Middle frontal gyrus (tissue), 1 donor: ENCODE data around the gene SEZ6L2.
"Not testable (repeated sequence)": the region's sequence is repeated elsewhere in the genome, so short reads cannot be mapped to it uniquely, and the experiment has no call there.

Experiments used
- DNase-seq: peaks from one replicate; pipeline ENCODE4 v3.0.0-alpha.2; 2015; ENCODE audit warnings: low spot score; ENCODE audit errors: extremely low spot score

SEZ6L2 gene

DNA sequence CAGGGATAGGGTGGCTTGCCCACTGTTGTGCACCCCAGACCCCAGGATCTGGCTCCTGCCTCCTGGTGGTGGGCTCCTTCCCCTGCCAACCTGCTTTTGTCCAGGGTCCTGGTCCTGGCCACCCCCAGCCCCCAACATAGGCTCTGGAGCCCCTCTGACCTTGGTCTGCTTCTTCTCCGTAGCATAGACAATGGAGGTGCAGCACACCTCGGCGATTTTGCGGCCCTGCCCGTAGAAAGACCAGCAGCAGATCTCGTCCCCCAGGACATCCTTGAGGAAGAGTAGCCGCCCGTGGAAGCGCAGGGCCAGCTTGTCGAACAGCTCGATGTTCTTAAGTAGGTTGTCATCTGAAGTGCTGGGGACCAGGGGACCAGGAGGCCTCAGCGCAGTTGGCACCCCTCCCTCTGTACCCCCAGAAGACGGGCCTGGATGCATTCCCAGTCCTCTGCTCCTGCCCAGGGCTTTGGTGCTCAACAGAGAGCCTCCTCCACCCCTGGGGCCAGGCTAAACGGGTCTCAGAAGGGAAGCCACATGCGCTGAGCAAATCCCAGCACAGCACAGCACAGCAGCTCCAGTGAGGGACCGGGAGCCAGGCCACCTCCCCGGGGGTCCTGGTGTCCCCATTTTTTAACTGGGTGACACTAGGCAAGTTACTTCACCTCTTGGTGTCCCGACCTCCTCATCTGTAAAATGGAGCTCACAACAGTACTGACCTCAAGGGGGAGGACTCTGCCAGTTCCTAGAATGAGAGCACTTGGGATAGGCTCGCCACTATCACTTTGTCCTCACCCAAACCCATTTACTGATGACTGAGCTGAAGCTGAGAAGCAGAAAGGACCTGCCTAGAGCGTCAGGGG lies 11.7 kb upstream of the SEZ6L2 start:
- DNase-seq, result no peak

DNA sequence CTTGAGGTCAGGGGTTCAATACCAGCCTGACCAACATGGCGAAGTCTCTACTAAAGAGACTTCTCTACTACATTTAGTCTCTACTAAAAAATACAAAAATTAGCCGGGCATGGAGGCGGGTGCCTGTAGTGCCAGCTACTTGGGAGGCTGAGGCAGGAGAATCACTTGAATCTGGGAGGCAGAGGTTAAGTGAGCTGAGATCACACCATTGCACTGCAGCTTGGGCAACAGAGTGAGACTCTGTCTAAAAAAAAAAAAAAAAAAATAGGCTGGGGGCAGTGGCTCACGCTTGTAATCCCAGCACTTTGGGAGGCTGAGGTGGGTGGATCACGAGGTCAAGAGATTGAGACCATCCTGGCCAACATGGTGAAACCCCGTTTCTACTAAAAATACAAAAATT lies 10.5 kb upstream of the SEZ6L2 start:
- DNase-seq, result not testable (repeated sequence)

DNA sequence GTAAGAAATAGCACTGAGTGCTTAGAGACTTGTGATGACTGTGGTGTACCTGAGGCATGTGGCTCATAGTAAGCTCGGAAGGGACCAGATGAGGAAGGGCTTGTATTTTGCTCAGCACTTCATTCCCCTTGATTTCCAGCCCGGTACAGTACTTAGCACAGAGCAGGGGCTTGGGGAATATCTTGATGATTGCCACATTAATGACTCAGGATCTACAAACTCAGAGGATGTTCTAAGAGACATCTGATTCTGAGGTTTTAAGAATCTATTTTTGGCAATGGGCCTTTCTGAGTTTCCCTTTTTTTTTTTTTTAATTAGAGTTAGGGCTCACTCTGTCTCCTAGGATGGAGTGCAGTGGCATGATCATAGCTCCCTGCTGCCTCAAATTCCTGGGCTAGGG lies 10.0 kb upstream of the SEZ6L2 start:
- no peak for DNase-seq

DNA sequence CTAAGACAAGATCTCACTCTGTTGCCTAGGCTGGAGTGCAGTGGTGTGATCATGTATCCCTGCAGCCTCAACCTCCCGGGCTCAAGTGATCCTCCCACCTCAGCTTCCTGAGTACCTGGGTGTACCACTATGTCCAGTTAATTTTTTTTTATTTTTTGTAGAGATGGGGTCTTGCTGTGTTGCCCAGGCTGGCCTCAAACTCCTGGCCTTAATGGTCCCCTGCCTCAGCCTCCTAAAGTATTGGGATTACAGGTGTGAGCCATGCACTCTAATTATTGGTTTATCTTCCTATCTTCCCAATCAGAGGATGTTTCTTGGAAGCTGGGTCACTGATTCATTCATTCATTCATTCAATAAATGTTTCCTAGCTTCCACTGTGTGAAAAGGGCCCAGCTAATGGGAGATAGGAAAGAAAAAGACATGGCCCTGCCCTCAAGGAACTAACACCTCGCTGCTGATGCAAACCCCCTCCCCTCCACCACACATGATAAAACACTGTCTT lies 9.4 kb upstream of the SEZ6L2 start:
- DNase-seq, result no peak

DNA sequence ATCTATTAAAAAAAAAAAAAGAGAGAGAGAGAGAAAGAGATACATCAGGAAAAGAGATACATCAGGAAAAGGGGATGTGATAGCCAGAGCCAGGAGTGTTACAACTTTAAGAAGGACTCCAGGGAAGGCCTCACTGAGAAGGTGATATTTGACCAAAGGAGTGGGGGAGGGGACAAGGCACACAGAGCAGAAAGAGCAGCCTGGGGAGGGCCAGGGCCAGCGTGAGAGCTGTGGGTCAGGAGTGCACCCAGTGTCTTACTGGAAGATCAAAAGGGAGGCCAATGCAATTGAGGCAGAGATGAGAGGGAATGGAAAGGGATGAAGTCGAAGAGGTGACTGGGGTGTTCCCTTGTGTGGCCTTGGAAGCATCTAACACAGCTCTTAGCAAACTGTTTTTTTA lies 8.6 kb upstream of the SEZ6L2 start:
- DNase-seq, result no peak

DNA sequence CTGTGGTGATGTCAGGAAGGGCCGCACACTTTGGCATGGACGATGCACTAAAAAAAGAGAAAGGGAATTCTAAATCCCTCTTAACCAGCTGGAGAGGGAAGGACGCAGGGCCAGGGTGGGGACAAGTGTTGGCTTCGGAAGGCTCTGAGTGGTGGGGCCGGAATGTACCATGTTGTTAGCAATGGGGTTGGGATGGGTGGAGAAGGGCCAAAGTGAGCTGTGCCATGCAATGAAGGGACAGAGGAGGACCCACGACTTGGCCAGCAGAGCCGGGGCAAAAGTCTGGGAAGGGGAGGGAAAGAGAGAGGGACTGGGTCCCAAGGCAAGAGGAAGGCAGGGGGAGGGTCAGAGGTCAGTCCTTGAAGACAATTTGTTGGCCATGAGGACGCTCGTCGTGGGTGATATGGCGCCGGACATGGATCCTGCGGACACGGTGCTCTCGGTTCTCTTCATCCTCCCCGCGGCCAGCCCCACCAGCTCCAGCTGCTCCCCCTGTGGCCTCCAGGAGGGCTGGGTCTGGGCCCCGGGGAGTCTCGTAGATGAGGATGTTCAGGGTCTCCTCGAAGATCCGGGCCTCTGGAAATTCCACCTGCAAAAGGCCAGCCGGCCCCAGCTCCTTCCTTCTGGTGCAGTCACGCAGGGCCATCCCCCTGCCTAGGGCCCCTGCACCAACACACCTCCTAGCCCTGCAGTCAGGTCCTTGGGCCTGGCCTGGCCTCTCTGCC lies 7.3 kb upstream of the SEZ6L2 start:
- no peak for DNase-seq

DNA sequence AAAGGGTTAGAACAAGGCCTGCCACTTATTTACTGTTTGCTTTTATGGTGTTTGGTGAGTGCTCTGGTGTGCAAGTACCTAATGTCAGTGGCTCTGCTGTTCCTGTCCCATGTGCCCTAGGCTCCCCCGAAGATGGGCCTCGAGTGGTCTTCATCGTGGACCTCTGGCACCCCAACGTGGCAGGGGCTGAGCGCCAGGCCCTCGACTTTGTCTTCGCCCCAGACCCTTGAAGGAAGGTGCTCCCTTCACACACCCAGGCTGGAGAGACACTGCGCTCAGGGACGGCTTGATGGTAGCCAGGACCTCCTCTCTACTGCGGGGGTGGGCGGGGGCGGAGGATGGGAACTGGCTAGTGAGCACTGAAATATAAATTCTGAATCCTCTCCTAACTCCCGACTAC lies 6.3 kb upstream of the SEZ6L2 start:
- DNase-seq, result no peak

DNA sequence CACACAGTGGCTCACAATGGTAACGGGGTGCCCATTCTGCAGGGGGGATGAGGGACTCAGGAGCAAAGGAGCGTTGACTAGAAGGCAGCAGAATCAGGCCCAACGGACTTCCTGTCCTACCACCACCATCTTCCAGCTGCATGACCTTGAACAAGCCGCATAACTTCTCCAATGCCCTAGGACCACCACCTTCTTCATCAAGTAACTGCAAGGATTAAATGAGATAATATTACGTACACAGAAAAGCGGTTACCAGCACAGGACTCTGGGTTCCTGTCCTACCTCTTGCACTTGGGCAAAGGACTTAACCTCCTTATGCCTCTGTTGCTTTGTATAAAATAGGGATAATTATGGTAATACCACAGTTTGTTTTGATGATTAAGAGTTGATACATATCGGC lies 5.6 kb upstream of the SEZ6L2 start:
- no peak for DNase-seq

DNA sequence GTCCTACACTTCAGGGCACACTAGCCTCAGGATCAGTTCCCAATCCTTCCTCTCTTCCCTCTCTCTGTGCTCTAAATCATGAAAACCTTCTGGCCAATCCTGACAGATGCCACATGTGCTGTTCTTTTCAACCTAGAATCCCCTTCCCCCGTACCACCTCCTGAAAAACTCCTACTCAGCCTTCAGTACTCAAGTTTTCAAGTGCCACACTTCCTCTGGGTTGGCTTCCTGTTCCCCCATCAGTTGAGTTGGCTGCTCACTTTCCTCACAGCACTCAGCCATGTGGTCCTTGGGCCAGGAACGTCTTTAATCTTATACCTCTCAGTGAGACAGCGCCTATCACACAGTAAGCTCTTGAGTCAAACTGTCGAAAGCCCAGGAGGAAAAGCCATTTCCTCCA lies 4.2 kb upstream of the SEZ6L2 start:
- DNase-seq, result no peak

DNA sequence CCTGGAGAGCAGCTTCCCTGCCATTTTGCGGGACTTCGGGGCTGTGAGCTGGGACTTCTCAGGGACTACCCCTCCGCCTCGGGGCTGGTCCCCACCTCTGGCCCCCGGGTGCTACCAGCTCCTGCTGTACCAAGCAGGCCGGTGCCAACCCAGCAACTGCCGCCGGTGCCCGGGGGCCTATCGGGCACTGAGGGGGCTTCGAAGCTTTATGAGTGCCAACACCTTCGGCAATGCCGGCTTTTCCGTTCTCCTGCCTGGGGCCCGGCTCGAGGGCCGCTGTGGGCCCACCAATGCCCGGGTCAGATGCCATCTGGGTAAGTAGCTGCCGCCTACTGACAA lies 2.2 kb upstream of the SEZ6L2 start:
- no peak for DNase-seq

DNA sequence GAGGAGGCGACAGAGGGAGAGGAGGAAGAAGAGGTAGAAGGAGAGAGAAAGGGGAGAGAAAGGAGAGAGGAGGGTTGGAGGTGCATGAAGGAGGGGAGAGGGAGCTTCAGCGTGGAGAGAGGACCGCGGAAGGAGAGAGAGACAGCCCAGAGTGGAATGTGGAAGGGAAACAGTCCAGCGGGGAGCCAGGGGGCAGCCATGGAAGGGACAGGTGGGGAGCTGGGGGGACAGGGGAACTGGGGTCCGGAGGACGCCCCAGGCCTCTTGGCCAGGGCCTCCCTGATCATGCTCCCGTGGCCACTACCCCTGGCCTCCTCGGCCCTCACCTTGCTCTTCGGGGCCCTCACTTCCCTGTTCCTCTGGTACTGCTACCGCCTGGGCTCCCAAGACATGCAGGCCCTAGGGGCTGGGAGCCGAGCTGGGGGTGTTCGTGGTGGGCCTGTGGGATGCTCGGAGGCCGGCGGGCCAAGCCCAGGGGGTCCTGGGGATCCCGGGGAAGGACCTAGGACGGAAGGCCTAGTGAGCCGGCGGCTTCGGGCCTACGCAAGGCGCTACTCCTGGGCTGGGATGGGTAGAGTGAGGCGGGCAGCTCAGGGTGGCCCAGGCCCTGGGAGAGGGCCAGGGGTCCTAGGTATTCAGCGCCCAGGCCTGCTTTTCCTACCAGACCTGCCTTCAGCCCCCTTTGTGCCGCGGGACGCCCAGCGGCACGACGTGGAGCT lies 1.7 kb upstream of the SEZ6L2 start:
- no peak for DNase-seq

DNA sequence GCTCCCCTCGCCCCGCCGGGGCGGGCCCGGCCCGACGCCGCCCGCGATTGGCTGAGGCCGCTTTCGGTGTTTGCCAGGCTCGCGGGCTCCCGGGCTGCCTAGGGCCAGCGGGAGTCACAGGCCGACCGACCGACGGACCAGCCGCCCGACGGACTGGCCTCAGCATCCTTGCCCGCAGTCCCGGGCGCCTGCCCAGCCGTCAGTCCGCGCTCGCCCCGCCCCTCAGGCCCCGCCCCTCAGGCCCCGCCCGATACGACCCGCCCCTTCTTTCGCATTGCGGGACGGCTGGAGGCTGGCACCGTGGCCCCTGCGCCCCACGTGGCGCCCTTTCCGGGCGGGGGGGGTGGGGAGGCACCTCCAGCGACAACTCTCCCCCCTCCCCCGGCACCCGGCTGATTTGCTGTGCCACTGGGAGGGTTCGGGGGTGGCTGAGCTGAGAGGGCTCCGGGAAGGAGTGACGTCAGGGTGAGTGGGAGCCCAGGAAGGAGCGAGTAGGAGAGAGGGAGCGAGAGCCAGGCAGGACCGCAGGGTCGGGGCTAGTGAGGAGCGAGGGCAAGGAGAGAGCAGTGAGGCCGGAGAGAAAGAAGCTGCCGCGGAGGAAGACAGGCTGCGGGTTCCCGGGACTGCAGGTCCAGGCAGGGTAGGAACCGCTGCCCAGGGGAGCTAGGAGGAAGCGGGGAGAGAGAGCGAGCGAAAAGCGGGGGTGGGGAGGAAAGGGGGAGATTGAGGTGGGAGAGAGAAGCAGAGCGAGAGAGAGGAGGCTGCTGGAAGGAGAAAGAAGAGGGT lies 945 bp upstream of the SEZ6L2 start, which contains the start of gene ASPHD1:
Gene ASPHD1, plus strand, starts transcription at position 387 of the 786 bp plus-strand sequence. CDS start 484 bp downstream, outside the sequence.
- peak; percentile 76 for DNase-seq

DNA sequence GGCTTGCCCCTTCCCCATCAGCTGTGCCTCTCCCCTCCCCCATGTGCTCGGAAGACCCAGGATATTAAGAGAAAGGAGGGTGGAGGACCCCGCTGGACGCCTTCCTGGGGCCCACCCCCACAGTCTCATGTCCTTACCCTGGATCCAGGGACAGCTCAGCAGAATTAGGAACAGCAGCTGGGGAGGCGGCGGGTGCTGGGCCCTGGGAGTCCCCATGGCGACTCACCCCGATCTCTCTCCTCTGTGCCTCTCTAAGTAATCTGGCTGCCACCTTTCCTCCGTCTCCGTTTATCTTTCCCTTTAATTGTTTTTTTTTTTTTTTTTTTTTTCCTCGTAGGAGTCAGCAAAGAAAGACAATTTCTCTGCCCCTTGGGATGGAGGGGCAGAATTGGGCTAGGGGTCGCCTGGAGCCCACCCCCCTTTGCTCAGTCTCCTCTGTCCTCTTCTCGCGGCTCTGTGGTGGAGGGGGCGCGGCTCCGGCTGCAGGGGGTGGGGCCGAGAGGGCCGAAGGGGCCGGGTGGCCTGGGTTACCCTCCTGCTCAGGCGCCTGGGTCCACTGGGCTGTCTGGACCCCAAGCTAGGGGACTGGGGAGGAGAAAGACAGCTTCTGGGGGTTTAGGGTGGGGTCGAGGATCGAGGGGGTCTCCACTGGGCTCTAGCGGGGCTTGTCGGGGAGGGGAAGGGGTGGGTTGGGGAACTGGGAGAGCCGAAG lies 390 bp downstream of the SEZ6L2 start:
- no peak for DNase-seq

DNA sequence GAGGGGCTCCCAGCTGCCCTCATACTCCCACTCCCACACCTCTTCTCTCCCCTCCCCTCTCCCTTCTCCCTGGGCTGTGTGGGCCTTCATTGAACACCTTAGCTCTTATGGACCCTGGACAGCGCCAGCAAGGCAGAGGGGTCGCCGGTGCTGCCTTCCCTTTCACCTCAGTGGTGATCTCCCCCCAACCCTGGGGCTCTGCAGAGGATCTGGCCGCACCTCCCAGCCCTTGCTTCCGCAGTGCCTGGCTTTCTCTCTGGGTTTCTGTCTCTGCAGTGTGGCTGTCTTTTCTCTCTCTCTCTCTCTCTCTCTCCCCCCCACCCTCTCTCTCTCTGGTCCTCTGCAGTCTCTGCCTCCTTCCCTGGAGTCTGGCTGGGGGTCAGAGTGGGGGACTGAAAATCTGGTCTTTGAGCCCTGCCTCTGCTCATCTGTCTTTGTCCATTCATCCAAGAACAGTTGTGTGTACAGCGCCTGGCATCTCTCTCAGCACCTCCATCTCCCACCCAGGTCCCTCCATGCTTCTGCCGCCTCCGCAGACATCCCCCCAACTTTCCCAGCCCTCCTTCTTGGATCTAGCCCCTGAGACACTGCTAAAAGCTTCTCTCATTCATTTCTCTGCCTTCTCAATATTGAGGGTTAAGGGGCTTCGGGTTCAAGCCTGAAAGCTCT lies 1.1 kb downstream of the SEZ6L2 start:
- no peak for DNase-seq

DNA sequence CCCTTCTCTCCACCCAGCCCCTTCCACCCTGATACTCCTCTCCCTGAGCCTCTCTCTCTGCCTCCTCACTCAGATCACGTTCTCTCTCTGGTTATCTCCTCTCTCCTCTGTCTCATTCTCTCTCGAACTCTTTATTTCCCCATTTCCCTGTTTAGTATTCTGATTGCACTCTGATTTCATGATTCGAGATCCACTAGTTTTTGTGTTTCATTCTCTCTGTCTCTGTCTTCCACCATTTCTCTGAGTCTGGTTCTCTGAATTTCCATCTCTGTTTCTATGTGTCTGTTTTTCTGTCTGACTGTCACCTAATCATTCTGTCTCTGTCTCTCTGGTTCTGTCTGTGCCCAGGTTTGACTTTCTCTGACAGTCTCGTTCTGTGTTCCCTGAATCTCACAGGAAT lies 2.0 kb downstream of the SEZ6L2 start:
- DNase-seq, result no peak

DNA sequence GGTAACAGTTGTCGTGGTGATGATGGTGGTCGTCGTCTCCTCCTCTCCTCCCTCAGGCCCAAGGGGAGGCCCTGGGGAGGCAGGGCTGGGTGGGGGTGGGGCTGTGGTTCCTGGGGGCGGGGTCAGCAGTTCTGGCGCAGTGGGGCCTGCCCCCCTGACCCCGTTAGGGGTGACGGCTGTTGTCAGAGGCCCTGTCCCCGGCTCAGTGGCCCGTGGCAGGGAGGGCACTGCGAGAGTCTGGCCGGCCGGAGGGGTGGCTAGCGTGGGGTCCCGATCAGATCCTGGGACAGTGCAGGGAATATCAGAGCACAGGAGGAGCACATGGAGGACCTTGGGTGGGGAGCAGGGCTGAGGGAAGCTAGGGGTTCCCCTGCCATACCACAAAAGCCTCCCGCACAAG lies 2.5 kb downstream of the SEZ6L2 start:
- DNase-seq, result no peak

DNA sequence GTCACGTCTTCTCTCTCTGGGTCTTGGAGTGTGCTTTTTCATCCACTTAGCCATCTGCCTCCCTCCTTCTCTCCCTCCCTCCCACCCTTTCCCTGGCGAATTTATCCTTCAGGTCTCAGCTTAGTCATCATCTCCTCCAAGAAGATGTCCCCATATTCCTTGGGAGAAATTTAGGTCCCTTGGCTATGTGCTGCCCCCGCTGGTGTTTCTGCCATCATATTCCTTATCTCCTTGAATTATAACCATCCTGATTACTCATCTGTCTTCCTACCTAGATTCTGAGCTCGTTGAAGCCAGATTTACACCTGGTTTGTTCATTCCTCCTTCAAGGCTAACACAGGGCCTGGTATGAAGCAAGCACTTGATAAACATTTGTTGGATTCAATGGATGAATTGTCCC lies 5.0 kb downstream of the SEZ6L2 start:
- no peak for DNase-seq

DNA sequence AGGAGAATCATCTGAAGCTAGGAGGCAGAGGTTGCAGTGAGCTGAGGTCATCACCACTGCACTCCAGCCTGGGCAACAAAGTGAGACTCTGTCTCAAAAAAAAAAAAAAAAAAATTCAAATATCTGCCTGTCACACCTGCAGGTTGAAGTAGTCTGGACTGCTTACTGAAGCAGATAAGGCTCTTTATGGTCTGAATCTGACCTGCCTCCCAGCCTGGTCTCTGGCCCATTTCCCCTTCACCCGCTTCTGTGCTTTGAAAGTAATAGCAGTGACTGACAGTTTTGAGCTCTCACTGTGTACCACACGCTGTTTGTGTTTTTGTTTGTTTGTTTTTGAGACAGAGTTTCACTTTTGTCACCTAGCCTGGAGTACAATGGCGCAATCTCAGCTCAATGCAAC lies 5.8 kb downstream of the SEZ6L2 start:
- no peak for DNase-seq

DNA sequence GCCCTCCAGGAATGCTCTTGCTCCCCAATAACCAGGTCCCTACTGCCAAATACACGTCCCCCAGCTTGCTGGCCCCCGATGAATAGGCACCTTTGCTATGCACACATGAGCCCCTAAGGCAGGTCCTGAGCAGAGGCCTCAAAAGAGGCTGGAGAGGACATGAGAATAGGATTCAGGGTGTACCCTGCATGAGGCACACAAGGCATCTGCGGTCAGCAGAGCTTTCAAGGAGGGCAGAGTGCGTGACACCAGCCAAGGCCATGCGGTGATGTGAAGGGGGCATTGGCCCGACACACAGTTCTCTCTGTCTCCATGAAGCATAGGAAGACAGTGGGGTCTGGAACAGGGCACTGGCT lies 6.9 kb downstream of the SEZ6L2 start:
- no peak for DNase-seq
